ENCODE measurements around the gene CFAP206.

Gene CFAP206, protein sequence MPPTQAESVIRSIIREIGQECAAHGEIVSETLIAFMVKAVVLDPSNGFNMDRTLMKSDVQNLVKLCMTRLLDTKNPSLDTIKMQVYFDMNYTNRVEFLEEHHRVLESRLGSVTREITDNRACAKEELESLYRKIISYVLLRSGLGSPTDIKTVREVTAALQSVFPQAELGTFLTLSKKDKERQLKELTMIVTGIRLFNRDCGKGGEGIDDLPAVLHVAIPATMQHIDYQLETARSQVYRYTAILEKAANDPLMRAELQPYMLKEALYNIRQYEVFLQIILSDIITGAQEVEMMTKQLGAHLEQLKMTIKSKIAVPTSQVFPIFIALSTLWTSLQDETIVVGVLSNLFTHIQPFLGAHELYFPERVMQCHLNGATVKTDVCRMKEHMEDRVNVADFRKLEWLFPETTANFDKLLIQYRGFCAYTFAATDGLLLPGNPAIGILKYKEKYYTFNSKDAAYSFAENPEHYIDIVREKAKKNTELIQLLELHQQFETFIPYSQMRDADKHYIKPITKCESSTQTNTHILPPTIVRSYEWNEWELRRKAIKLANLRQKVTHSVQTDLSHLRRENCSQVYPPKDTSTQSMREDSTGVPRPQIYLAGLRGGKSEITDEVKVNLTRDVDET

DNA sequence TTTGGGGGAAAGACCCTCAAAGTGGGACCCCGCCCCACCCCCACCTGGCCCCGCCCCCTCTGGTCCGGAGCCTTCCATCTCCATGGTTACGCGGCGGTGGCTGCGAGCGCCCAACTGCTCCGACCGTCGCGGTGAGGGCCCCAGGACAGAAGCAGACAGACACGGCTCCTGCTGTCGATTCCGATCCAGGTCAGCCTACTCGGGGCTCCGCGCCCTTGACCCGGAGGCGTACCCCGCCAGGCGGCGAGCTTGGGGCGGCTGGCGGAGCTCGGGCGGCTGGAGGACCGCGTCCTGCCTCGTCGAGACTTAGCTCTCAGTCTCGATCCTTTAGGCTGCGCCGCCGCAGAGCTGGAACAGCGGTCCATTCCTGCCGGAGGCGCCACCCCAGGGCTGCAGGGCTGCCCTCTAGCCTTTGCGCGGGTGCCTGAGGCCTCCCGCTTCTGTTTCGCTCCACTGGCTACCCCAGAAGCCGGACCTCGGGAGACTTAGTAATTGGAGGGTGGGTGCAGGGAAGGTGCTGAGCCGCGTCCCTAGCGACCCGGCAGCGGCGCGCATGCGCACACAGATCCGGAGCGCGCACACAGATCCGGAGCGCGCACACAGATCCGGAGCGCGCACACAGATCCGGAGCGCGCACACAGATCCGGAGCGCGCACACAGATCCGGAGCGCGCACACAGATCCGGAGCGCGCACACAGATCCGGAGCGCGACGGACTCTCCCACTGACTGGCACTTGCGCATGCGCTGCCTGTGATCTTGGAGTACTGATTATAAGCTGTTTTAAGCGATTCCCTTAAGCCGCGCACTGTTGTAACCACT lies at the start of gene CFAP206:
Gene CFAP206 (plus strand): TSS at position 72 of the 820 bp plus-strand sequence. CDS start 1,868 bp downstream, outside the sequence.
- peak; percentile 15 for FAIRE-seq

DNA sequence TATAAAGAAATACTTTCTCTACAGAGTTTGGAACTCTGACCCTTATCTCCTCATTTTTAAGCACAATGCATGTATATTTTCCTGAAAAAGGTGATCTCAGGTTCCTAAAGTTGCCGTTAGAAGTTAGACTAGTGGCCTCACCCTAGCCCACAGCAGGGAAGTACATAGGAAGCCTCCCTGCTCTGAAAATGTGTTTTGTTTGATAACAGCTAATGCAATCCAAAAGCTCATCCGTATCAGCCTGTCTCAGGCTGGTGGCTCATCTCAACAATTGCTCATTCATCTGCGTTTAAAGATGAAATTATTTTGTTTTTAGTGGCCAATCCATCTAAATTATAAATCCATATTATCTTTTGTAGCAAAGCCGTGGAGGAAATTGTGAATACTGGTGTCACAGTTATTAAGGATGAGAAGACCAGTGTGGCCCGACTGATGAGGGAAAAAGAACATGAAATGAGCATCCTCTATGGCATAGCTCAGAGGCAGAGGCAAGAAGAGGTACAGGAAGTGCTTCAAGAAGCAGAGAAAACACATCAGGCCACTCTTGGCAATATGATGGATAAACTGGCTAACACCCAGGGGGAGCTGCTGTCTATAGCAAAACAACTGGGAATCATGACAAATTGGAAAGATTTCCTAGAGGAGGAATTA lies 43.0 kb upstream of the CFAP206 start:
- FAIRE-seq, result no peak

DNA sequence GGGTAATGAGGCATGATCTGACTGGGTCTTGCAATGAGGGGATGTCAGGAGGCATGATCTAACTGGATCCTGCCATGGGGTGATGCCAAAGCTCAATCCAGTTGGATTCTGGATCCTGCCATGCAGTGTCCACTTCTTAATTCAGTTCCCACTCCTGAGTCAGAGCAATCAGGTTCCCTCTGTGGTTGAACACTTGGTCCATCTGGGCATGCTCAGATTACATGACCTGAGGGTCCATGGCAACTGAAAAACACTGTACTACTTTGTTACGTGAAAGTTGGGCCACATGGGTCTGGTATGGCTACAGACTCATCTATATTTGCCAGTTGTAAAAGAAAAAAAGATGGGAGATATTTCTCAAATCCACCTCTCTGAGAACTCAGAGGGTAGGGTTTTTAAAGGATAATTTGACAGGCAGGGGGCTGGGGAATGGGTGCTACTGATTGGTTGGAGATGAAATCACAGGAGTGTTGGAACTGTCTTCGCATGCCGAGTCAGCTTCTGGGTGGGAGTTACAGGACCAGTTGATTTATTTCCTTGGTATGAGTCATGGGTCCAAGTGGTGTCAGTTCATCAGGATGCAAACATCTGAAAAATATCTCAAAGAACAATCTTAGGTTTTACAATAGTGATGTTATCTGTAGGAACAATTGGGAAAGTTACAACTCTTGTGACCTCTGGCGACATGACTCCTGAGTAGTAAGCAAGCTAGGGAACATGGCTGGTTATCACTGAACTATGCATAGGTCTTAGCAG lies 41.5 kb upstream of the CFAP206 start:
- FAIRE-seq, result no peak

DNA sequence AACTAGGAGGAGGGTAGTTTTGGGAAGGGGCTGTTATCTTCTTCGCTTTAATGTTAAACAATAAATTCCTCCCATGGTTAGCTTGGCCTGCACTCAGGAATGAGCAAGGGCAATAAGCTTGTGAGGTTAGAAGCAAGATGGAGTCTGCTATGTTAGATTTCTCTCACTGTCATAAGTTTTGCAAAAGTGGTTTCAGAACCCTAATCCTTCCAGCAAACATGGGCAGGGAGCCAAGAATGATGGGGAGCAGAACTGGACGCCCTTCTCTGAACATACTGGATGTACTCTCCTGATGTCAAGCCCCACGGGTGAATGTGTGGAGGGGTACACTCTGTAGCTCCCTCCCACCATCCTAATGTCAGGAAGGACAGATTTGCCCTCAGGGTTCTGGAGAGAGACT lies 40.9 kb upstream of the CFAP206 start:
- no peak for FAIRE-seq

DNA sequence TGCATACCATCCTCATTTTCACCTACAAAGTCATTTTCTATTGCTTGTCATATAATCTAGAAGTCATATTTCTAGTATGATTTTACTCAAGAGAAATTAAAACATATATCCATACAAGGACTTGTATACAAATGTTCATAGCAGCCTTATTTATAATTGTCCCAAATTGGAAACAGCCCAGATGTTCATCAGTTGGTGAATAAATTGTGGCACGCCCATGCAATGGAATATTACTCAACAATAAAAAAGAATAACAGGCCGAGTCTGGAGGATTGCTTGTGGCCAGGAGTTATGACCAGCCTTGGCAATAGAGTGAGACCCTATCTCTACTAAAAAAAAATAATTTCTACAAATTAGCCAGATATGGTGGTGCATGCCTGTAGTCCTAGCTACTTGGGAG lies 34.4 kb upstream of the CFAP206 start:
- no peak for FAIRE-seq

DNA sequence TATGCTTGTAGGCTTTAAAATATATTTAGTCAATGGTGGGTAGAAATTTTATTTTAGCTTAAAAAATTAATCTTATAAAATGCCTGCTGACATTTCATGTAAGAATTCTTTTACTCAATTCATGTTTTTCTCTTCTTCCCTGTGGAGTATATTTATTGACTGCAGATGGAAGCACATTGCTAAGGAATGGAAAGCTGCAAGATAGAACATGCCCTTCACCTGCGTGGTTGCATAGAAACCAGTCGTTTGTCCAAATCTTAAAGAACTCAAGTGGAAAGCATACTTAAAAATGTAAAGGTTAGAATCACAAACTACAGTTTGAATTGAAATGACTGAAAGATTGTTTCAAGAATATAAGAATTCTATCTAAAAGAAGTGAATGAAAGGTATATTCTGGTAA lies 32.5 kb upstream of the CFAP206 start:
- FAIRE-seq, result no peak

DNA sequence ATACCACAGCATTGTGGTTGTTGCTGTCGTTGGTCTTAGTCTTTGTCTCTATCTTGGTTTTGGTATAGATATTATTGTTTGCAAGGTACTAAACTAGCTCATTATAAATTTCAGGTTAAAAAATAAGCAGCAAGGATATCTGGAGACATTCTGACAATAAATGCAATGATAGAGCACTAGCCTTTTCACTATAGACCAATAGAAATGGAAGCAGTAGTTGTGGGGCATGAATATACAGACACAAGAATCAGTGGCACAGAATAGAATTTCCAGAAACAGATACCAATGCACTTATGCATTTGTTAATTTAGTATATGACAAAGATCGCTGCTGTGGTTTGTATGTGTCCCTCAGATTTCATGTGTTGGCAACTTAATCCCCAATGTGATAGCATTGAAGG lies 31.1 kb upstream of the CFAP206 start:
- FAIRE-seq, result no peak

DNA sequence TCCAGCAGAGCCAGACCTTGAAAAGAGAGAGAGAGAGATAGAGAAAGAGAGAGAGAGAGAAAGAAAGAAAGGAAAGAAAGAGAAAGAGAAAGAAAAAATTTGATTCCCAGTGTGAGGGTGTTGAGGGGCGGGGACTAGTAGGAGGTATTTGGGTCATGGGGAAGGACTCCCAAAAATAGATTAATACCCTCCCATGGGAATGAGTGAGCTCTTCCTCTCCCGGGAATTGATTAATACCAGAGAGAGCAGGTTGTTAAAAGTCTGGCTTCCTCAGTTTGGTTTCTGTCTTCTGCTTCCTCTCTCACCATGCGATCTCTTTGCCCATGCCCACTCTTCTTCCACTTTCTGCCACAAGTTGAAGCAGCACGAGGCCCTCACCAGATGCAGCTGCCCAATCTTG lies 28.8 kb upstream of the CFAP206 start:
- FAIRE-seq, result no peak

DNA sequence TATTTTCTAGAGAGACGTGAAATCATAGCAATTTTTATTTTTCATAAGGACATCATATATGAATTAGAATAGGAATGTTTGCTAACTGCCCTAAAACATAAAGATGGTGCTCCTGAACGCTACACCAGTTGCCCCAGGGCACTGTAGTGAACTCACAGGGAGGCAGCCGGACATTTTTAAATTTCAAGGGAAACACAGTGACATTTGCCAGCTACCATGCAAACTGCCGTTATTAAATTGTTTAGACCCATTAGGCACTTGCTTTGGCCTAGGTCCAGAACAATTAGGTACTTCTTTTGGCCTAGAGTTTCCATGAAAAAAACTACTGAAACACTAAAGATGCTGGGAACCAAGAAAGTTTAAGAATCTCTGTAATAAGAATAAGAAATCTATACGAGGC lies 24.9 kb upstream of the CFAP206 start:
- FAIRE-seq, result no peak

DNA sequence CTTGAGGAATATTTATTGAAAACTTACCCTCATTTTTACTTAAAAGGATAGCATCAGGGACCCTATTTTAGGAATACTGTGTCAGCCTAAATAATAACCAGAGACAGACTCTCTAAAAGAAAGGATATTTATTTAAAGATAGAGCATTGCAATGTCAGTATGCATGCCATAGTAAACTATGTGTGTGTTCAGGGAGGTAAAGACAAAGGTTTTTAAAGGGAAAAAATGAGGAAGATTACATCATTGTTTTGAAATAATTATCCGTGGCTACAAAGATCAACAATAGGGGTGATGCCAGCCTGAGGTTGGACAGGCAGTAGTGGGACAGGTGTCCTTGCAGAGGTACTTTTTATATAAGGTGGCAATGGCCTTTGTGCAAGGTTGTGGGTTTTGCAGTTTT lies 23.7 kb upstream of the CFAP206 start:
- no peak for FAIRE-seq

DNA sequence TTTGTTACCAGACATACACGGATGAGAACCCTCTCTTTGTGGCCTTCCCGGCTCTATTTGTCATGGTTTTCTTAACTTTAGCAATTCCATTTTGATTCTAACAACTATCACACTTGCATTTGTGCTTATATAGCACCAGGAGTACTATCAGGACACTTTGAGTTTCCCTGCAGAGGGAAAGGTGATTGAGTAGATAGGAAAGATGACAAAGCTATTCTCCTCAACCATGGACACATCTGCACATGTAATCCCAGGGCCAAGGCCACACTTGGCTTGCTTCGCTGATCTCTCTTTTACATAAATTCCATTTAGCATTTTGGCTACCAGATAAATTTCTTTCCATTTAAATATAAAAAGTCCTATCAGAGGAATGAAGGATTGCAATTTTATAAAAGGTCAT lies 23.3 kb upstream of the CFAP206 start:
- no peak for FAIRE-seq

DNA sequence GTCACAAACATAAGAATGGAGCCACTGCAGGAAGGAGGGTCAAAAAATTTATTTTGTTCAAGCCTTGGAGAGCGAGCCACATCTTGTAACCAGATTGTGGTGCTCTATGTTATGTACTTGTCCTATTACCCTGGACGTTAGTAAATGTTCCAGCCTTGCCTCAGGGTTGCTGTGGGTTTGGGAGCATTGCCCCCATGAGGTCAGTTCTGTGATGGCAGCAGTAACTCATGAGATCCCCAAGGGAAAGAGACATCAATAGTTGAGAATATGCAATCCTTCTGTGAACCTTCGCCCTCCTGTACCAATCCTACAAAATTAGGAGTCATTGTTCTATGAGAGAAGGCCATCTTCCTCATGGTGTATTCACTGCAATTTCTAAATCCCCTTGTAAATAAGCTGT lies 16.4 kb upstream of the CFAP206 start:
- FAIRE-seq, result no peak

DNA sequence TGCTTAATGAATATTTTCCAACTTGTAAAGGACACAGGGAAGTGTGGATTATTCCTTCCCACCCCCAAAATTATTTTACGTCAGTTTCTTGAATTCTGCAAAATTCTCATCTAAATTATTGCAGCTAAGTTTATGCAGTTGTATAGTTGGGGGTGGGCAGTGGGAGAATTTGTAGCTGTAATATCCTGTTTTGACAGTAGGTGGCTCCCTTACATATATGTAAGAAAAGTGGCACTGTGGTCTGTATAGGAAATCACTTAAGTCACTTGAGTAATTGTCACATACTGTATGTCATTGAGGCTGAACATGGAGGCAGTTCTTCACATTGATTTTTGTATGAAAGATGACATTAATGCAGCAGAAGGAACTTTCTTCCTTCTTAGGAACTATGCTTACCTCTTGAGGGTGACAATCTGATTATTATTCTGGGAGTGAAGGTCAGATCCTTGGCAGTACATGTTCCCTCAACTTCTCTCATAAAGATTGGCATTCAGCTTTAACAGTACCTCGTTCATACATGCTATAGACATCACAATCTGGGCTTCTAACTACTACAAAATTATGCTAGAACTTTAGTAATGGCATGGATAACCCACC lies 14.6 kb upstream of the CFAP206 start:
- peak; percentile 87 for FAIRE-seq

DNA sequence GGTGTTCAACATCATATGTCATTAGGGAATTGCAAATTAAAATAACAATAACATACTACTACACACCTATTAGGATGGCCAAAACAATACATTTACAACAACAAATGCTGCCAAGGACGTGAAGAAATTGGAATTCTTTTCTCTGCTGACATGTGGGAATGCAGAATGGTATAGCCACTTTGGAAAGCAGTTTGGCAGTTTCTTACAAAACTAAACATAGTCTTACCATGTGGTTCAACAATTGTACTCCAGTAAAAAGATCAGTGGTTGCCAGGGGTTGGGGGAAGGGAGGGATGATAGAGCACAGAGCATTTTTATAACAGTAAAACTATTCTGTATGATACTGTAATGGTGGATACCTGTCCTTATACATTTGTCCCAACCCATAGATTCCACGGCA lies 12.3 kb upstream of the CFAP206 start:
- FAIRE-seq, result no peak

DNA sequence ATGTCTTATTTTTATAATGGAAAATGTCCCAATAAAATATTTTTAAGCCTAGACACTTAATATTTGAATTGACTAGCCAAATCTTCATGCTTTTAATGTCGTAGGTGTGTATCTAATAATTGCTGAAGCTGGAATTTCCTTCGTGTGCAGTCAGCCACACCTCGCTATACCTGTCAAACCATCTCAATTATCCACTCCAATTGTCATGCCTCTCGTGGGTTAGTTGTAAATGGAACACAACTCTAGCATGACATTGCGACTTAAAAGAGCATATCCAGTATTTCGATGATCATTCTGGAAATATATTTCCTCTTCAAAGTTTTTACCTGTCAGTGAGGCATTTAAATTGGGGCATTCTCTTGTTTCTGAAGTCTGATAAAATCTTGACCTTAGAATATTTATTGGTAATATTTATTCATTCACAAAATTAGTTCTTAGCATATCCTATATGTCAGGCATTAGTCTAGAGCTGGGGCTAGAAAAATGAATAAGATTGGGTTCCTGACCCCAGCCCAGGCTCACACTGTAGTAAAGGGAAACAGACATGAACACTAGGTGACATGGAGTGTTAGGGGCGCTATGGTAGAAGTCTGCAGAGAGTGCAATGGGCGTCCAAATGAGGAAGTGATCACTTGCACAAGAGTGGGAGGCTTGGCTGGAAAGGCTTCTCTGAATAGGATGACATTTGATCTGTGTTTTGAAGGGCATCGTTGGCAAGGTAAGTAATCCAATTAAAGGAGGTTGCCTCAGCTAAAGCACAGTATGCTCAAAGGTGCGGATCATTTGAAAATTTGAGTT lies 11.0 kb upstream of the CFAP206 start:
- FAIRE-seq, result no peak

DNA sequence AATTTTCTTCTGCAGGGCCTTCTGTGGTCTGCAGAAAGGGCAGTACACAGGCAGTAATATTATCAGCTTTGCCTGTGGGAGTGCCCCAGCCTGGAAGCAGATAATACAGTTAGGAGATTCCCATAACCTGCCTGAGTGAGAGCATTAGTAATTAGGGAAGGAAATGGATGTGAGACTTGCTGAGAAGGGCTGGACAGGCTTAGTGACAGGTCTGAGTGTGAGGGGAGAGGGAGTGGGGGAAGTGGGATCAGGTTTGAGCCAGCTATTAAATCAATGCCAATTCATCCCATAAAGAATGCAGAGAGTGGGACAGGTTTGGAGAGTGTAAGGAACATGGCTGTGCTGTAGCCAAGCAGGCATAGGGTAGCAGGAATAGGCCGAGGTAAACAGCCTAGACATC lies 10.1 kb upstream of the CFAP206 start:
- FAIRE-seq, result no peak

DNA sequence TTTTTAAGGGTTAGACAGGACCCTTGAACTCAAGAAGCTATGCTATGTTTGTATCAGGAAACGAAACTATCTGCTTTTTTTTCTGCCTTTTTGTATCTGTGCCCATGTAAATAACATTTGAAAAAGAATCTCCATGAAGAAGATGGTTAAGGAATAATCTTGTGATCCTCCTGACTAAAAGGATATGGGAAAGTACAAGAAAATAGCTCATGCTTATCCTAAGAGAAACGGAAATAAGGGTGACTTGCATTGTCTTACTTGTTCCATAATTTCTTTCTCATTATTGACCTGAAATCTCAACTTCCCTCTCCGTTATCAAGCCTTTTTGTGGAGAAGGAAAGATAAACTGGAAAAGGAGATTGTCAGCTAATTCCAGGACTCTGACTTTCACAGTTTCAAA lies 5.9 kb upstream of the CFAP206 start:
- FAIRE-seq, result no peak

DNA sequence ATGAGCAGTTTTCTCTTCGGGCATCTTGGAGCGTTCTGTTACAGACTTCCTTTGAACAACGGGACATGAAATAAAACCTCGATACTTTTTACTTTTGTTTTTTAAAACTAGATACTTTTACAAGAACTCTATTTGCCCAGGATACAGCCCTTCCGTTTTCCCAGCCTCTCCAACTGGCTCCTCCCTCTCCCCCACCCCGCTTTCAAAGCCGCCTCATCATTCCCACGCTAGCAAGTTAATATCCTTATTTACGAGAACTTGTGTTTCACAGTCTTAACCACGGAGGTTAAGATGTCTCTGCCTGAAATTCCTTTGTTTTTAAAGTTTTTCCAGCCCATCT lies 241 bp upstream of the CFAP206 start:
- FAIRE-seq, result no peak

DNA sequence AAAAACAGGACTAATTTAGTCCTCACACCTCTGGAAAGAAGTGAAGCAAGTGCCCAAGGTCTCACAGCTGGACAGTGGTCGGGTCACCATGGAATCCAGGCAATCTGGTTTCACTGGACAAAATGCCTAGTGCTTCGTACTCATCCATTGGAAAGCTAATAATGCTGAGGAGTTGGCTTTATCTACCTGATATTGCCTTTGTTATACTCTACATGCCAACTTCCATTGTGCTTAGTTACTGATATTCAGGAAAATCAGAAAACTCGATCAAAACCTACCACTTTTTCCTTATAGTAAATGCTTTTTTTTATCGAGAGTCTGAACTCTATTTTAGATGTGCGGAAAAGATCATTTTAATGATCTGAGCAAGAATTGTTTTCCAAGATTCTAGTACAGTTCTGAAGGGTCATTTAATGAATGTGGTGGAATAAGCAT lies 966 bp downstream of the CFAP206 start:
- FAIRE-seq, result no peak

DNA sequence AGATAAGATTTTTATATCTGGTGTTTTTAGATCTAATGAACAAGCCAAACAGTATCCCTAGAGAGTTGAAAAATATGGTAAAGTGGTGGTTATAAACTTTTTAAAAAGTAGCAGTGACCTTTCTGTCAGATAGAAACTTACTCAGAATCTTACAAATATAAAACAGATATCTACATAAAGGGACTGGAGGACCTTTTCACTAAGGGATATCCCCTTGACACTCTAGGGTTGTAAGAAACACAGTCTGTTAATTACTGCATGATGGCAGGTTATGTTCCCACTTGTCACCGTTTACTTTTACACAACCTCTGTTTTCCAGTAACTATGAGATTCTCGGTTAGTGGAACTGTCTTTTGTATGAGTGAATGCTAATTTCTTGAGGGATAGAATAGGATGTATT lies 11.5 kb downstream of the CFAP206 start:
- no peak for FAIRE-seq

DNA sequence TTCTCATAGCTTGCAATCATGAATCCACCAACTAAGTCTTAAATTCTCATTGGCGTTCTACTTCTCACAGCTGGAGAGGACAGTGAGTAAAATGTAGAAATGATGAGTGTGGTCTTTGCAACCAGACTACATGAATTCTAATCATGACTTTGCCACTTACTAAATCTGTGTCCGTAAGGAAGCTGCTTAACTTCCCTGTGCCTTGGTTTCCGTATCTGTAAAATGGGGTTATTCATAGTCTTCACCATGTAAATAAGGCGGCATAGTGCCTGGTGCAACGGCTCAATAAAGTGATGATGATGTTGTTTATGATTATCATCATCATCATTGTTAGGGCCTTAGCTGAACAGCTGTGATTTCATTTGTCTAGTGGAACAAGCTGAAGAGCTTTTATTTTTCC lies 12.6 kb downstream of the CFAP206 start:
- no peak for FAIRE-seq

All from TTC549 (cell line).